Motor neuron (in vitro differentiated cells): ENCODE data around the gene PEX14. TPM values are rescaled to one million over a fixed set of nuclear protein-coding genes. Genes with fewer than 3 reads are reported as not detected.
A peak's percentile ranks its signal among the peaks of the same experiment; 100 is the strongest.
"Not testable (repeated sequence)": the region's sequence is repeated elsewhere in the genome, so short reads cannot be mapped to it uniquely, and the experiment has no call there.

Experiments
- ATAC-seq, 8 experiments: fragments of 200-7000 bp; cut with Tn5 transposase; replicated peaks in 6 of 8; 2 replicates each; pipeline ENCODE4 v1.8.0; 2021; ENCODE audit warnings: mild to moderate bottlenecking in 8 of 8, moderate library complexity in 8 of 8
- H3K27ac ChIP-seq, 2 donors: fragments of 250-450 bp; sonication (Bioruptor Pico); 2 replicates each; pipeline ENCODE4 v1.9.0; 2021; ENCODE audit warnings: antibody characterized with exemption in 2 of 2, mild to moderate bottlenecking in 2 of 2, moderate library complexity in 1 of 2
- H3K4me1 ChIP-seq, 2 donors: fragments of 250-450 bp; sonication (Bioruptor Pico); replicated peaks in 1 of 2; 2 replicates each; pipeline ENCODE4 v1.6.1; 2021; ENCODE audit warnings: antibody characterized with exemption in 2 of 2, mild to moderate bottlenecking in 2 of 2, moderate library complexity in 1 of 2
- H3K4me3 ChIP-seq, 5 donors: fragments of 250-450 bp; sonication (Bioruptor Pico); 2 replicates each; pipeline ENCODE4 v1.9.0; 2021; ENCODE audit warnings: antibody characterized with exemption in 5 of 5, mild to moderate bottlenecking in 5 of 5, moderate library complexity in 4 of 5
- WGBS, 10 experiments: fragments of 450-650 bp; shearing (Covaris generic); methylation state at CpG; one replicate each; pipeline ENCODE4 v1.0.0; 2022; 5-methylcytosine and 5-hydroxymethylcytosine counted together
- in situ Hi-C, 9 experiments: fragments of 400-800 bp; cut with MboI; loops; one replicate each; pipeline ENCODE4 v1.15.0; 2021; ENCODE audit warnings: low sequenced_read_pairs in 9 of 9, low pct_unique_long_range_greater_than_20kb in 2 of 9; ENCODE audit not compliant: unreplicated experiment in 9 of 9
- total RNA-seq, 8 experiments: library from RNA; unstranded; fragments of 300-600 nt; gene quantifications; 2 replicates each; pipeline versions ENCODE4 v1.2.3 to v1.2.4, GENCODE V29; 2022

Gene PEX14
- total RNA-seq, 8 experiments from 2014 or later: 16.9 to 31.1 (median 23.4) TPM

DNA sequence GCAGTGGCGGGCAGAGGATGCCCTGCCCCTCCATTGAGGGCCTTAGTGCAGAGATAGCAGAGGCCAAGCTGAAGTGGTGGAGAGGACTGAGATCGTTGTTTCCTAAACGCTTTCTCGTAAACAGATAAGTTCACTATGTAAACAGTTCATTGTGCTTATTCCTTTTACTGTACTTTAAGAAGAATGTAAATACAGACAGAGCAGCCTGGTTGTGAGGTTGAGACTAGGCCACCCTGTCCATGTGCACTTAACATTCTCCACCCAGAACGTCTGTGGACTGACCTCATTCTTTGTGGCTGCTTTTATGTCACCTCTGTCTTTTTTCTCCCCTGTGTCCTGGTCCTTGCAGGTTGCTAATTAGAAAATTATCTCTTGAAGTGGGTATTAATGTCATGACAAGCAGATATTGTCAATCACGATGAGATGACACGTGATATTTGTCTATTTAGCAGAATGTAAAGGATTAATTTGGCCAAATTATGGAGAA, 36.0 kb upstream of the PEX14 start:
- WGBS, 10 experiments: 67 to 95% (median 86%) methylated on average over 2 to 7 of the region's 7 CpGs
- Histone ChIP-seq H3K4me1 (peaks cover 15 to 29% of the 10 kb centered on the region in 2 donors), H3K27ac (no peak overlapping the region), H3K4me3 (no peak overlapping the region)
- peak in 3 of 8 experiments; percentile 21 to 67 (median 32) for ATAC-seq
- in situ Hi-C loops: no loop called here

DNA sequence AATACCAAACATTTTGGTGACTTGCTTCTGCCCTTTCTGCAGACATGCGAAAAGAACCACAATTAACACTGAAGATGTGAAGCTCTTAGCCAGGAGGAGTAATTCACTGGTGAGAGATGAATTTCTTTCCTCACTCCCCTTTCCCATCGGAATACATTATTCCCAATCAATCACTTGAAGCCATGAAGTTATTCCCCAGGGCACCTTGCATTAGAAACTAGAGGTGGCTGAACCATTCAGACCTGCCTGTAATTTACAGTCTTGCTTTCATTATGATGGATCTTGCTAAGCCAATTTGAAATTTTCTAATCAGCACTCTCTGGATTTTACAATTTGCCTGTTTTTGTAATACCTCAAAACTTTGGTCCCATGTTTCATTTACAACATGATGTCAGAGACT, 34.4 kb upstream of the PEX14 start:
- in situ Hi-C loops: no loop called here
- H3K27ac ChIP-seq: no peak overlapping the region
- H3K4me1 ChIP-seq: peaks cover 15 to 28% of the 10 kb centered on the region in 2 donors
- WGBS, 10 experiments: 59 to 100% (median 83%) methylated on average over 1 to 2 of the region's 2 CpGs; no CpG with 5 or more reads in 2 of the 10 experiments
- H3K4me3 ChIP-seq: no peak overlapping the region
- ATAC-seq: peak in 5 of 8 experiments; percentile 59 to 88 (median 76)

DNA sequence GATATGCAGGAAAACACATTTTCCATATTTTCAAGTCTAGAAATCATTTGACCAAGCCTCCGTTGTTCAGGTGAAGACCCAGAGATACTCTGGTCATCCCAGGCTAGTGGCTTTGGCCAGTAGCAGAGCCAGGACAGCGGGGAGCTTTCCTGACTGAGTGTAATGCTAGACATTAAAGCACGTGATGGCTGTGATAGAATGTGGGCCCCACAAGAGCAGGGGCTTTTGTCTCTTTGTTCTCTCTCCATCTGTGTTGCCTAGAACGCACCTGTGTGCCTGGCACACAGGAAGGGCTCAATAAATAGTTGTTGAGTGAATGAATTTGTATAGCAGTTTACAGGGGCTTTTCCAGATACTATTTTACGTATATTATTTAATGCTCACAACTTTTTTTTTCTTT, 34.0 kb upstream of the PEX14 start:
- Histone ChIP-seq H3K4me3 (no peak overlapping the region), H3K4me1 (peaks cover 15 to 28% of the 10 kb centered on the region in 2 donors), H3K27ac (peak overlapping the region in 1 of 2 donors; percentile 59)
- peak in 4 of 8 experiments; percentile 39 to 60 (median 54) for ATAC-seq
- WGBS, 10 experiments: 67 to 100% (median 92%) methylated on average over 1 to 5 of the region's 5 CpGs
- in situ Hi-C loops: no loop called here

DNA sequence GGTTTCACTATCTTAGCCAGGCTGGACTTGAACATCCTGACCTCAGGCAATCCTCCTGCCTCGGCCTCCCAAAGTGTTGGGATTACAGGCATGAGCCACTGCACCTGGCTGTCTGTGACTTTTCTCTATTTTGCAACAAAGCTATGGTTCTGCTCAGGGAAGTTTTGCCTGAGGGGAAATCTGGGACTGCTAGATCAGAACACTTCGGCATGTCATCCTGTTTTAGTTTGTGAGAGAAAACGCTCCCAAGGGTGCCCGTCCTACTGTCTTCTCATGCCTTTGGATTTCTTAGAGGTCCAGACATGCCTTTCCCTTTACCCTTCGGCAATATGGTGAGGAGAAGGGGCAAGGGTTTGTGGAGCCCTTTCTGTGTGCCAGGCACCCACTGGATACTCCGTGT, 30.5 kb upstream of the PEX14 start:
- H3K4me3 ChIP-seq: no peak overlapping the region
- no peak for ATAC-seq
- H3K4me1 ChIP-seq: peaks cover 15 to 19% of the 10 kb centered on the region in 2 donors
- WGBS, 10 experiments: 90 to 100% (median 97%) methylated on average over 1 to 5 of the region's 6 CpGs; no CpG with 5 or more reads in 1 of the 10 experiments
- in situ Hi-C loops: no loop called here
- no peak overlapping the region for H3K27ac ChIP-seq

DNA sequence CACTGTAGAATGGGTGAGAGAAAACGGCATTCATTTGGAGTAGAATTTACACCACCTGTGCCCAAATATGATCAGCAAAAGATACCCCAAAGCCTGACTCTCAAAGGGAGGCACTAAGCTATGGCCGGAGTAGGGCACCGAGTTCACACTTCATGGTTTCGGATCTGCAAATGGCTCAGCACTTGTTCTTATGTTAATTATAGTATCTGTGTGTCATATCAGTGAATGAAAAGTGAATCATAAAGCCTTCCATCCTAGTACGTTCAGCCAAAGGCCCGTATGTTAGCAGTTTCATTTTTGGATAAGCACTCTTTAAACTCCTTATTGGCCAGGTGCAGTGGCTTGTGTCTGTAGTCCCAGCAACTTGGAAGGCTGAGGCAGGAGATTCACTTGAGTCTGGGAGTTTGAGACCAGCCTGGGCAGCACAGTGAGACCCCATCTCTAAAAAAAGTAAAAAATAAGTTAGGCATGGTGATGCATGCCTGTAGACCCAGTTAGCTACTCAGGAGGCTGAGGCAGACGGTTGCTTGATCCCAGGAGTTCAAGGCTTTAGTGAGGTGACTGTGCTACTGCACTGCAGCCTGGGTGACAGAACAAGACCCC, 29.9 kb upstream of the PEX14 start:
- ATAC-seq: no peak
- in situ Hi-C loops: no loop called here
- 43 to 100% (median 92%) methylated on average over 1 to 7 of the region's 7 CpGs for WGBS, 10 experiments
- no peak overlapping the region for H3K27ac ChIP-seq
- peaks cover 10 to 13% of the 10 kb centered on the region in 2 donors for H3K4me1 ChIP-seq
- H3K4me3 ChIP-seq: no peak overlapping the region

DNA sequence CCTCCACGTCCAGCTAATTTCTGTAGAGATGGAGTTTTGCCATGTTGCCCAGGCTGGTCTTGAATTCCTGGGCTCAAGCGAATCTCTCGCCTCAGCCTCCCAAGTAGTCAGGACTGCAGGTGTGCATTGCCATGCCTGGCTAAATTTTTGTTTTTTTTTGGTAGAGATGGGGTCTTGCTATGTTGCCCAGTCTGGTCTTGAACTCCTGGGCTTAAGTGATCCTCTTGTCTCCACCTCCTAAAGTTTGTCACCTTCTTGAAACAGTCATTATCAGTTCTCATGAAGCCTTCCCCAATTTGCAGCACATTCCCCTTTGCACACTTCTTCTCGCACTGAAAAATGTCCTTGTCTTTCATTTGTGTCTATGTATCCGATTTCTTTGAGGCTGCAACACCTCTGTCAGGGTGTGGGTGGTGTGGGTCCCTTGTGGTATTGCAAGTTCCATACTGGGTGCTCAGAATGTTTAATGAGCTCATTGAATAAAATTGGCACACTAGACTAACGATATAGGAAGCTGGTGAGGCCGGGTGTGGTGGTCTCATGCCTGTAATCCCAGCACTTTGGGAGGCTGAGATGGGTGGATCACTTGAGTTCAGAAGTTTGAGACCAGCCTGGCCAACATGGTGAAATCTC, 27.8 kb upstream of the PEX14 start:
- peaks cover 9 to 11% of the 10 kb centered on the region in 2 donors for H3K4me1 ChIP-seq
- in situ Hi-C loops: no loop called here

DNA sequence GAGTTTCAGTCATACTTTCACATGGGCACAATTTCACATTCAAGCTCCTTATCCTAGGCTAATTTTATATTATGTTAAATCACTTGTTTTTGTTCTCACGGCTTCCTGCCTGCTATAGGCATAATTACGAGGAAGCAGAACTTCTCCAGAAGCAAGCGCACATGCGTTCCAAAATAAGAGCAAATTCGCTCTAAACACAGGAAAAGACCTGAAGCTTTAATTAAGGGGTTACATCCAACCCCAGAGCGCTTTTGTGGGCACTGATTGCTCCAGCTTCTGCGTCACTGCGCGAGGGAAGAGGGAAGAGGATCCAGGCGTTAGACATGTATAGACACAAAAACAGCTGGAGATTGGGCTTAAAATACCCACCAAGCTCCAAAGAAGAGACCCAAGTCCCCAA, 25.0 kb upstream of the PEX14 start, which contains the start of gene CORT:
Gene CORT, plus strand, starts transcription at position 281 of the 400 bp plus-strand sequence. CDS start 193 bp downstream, outside the sequence.
- ATAC-seq: no peak
- Histone ChIP-seq H3K27ac (no peak within 1 kb of the TSS), H3K4me1 (peaks cover 9 to 11% of the 10 kb centered on the region in 2 donors), H3K4me3 (no peak within 1 kb of the TSS)
- in situ Hi-C loops: no loop called here
- WGBS, 10 experiments: 89 to 100% (median 94%) methylated on average over 3 to 10 of the region's 10 CpGs

More for the DNA sequence above, 27.8 kb upstream of the PEX14 start:
- WGBS, 10 experiments: 73 to 100% (median 98%) methylated on average over 2 to 7 of the region's 7 CpGs; no CpG with 5 or more reads in 3 of the 10 experiments
- Histone ChIP-seq H3K27ac (no peak overlapping the region), H3K4me3 (no peak overlapping the region)
- ATAC-seq: no peak

DNA sequence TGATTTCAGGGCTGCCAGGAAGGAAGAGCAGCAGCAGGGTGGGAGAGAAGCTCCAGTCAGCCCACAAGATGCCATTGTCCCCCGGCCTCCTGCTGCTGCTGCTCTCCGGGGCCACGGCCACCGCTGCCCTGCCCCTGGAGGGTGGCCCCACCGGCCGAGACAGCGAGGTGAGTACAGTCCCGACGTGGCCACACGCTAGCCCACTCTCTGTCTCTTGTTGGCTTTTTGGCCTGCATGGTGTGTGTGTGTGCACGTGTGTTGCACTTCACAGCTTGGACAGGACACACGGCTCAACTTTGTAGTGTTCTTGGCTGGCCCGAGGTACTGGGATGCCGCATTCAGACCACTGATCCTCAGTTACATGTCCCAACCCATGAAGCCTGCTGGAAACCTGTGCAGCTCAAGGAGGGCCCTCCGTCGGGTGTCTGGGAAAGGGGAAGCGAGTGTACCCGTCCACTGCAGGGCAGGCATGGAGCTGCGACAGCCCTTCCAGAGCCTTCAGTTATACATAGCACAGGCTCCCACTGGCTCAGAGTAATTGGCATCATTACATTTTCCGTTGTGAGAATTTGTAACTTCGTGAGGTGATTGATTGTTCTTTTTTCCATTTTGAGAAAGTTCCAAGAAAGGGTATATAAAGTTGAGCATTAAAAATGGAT, 24.5 kb upstream of the PEX14 start:
- in situ Hi-C loops: no loop called here
- peaks cover 9 to 11% of the 10 kb centered on the region in 2 donors for H3K4me1 ChIP-seq
- ATAC-seq: peak in 2 of 8 experiments; percentile 20 to 33
- 20 to 100% (median 88%) methylated on average over 1 to 15 of the region's 21 CpGs; no CpG with 5 or more reads in 3 of the 10 experiments for WGBS, 10 experiments
- H3K27ac ChIP-seq: no peak overlapping the region
- H3K4me3 ChIP-seq: no peak overlapping the region

DNA sequence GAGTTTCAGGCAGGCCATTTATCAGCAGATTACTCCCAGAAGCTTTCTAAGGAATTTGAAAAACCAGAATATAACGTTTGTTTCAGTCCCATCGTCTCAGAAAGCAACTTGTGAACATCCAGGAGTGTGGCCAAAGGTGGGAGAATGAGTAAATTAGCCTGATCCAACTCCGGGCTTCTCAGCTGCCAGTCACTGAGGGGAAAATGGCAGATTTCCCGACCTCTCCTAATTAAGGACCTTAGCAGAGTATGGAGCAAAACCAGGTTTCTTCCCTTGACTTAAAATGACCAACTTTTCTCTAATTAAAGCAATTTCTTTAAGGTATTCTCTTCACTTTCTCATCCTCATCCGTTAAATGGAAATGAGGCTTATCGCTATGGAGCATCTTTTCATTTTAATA, 23.9 kb upstream of the PEX14 start:
- peak in 2 of 8 experiments; percentile 6 to 8 for ATAC-seq

DNA sequence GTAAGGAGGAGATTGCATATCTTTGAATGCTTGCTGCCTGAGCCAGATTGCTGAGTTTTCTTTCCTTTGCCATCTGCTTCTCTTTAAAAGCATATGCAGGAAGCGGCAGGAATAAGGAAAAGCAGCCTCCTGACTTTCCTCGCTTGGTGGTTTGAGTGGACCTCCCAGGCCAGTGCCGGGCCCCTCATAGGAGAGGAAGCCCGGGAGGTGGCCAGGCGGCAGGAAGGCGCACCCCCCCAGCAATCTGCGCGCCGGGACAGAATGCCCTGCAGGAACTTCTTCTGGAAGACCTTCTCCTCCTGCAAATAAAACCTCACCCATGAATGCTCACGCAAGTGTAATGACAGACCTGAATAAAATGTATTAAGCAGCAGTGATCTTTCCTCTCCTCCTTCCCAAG, 23.5 kb upstream of the PEX14 start:
- Histone ChIP-seq H3K4me1 (peaks cover 9 to 11% of the 10 kb centered on the region in 2 donors), H3K27ac (no peak overlapping the region), H3K4me3 (no peak overlapping the region)
- in situ Hi-C loops: no loop called here
- 0 to 100% (median 12%) methylated on average over 1 to 10 of the region's 10 CpGs for WGBS, 10 experiments
- ATAC-seq: peak in 6 of 8 experiments; percentile 19 to 86 (median 66)

More for the DNA sequence above, 23.9 kb upstream of the PEX14 start:
- no peak overlapping the region for H3K4me3 ChIP-seq
- no peak overlapping the region for H3K27ac ChIP-seq
- in situ Hi-C loops: no loop called here
- peaks cover 9 to 11% of the 10 kb centered on the region in 2 donors for H3K4me1 ChIP-seq
- 3 to 79% (median 46%) methylated on average over 2 to 6 of the region's 6 CpGs for WGBS, 10 experiments

DNA sequence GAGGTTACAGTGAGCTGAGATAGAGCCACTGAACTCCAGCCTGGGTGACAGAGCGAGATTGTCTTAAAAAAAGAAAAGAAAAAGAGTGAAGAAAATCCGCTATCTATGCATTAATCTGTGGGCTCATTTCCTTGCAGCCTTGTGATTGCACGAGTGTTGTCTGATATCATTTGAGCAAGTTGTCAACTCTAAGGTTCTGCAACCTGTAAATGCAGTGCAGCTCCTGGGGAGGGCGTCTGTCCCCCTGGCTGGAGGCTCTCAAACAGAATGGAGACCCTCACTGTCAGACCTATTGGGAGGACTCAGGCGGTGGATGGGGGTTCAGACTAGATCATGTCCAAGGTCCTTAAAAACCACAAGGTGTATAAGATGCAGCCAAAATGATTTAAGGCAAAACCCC, 18.7 kb upstream of the PEX14 start:
- Histone ChIP-seq H3K27ac (no peak overlapping the region), H3K4me1 (peaks cover 6 to 12% of the 10 kb centered on the region in 2 donors), H3K4me3 (no peak overlapping the region)
- ATAC-seq: no peak
- in situ Hi-C loops: no loop called here
- 79 to 100% (median 90%) methylated on average over 1 to 5 of the region's 5 CpGs for WGBS, 10 experiments

DNA sequence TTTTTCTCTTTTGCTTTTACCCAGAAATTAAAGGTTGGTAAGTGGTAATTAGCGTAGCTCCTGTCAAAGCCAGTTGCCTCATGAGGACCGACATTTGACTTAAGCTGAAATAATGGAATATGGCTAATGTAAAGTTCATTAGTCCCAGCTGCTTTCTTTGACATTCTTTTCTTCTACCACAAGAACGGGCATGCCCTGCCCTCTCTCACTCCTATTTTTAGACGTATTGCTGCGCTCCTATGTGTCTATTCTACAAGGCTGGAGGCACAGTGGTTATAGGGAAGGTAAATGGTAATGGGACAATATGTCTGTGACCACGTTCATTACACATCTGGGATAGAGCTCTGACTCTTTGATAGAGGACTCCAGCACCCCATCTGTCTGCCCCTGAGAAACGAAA, 18.1 kb upstream of the PEX14 start:
- peak overlapping the region in 1 of 2 donors; percentile 21 for H3K27ac ChIP-seq
- peak in 4 of 8 experiments; percentile 6 to 50 (median 21) for ATAC-seq

DNA sequence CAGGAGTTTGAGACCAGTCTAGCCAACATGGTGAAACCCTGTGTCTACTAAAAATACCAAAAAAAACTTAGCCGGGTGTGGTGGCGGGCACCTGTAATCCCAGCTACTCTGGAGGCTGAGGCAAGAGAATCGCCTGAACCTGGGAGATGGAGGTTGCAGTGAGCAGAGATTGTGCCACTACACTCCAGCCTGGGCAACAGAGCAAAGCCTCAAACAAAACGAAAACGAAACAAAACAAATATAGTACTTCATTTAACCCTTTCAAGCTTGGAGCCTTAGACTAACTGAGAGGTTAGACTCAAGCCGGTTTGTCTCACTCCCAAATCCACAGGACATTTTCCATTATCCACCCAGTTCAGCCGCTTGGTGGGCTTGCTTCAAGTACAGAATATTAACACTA, 17.3 kb upstream of the PEX14 start:
- peak overlapping the region in 1 of 2 donors; percentile 21 for H3K27ac ChIP-seq
- H3K4me1 ChIP-seq, in situ Hi-C loops, H3K4me3 ChIP-seq, ATAC-seq: not testable (repeated sequence)
- 28 to 100% (median 82%) methylated on average over 1 to 7 of the region's 7 CpGs; no CpG with 5 or more reads in 3 of the 10 experiments for WGBS, 10 experiments

More for the DNA sequence above, 18.1 kb upstream of the PEX14 start:
- H3K4me3 ChIP-seq: no peak overlapping the region
- WGBS, 10 experiments: 33 to 95% (median 84%) methylated on average over 2 to 7 of the region's 7 CpGs
- in situ Hi-C loops: no loop called here
- peaks cover 0 to 5% of the 10 kb centered on the region in 2 donors for H3K4me1 ChIP-seq
